GM13976 (cell line): ENCODE data around the gene PDHA1.

ENCODE experiments used
- DNase-seq: peaks from one replicate; pipeline ENCODE4 v3.0.0; 2012; ENCODE audit warnings: low spot score
- CTCF ChIP-seq: IDR thresholded peaks from 2 replicates; pipeline ENCODE4 v1.5.1; 2012; ENCODE audit warnings: borderline replicate concordance, mild to moderate bottlenecking; ENCODE audit not compliant: insufficient read depth; ENCODE audit errors: extremely low read depth, missing control alignments, control extremely low read depth
- in situ Hi-C: fragments of 300-500 bp; cut with MboI; formaldehyde crosslinking; loops from one replicate; pipeline ENCODE4 v1.12.0; 2022; ENCODE audit warnings: low sequenced_read_pairs, mixed read lengths, inconsistent platforms; ENCODE audit not compliant: unreplicated experiment

The PDHA1 gene

GRCh38 chrX:19343535-19344408, at the start of gene PDHA1:
TSS of gene PDHA1 (plus strand) at chrX:19343927. CDS start at chrX:19344038, 111 bp downstream.
- DNase-seq = peak; percentile 91
- no peak for TF ChIP-seq CTCF
- in situ Hi-C loops = loop anchor here (25.0 kb wide), 1 partner anchor 406 kb away; no protein-coding TSS in a partner anchor

- no peak for DNase-seq
- in situ Hi-C loops = no loop called here
- TF ChIP-seq CTCF = no peak
These were observed 40.4 kb upstream of the PDHA1 start for GRCh38 chrX:19303256-19303880.

GRCh38 chrX:19326567-19326966, 17.2 kb upstream of the PDHA1 start:
- TF ChIP-seq CTCF = no peak
- in situ Hi-C loops = loop anchor here (25.0 kb wide), 1 partner anchor 389 kb away; no protein-coding TSS in a partner anchor
- no peak for DNase-seq

- no peak for DNase-seq
- in situ Hi-C loops = loop anchor here (5.0 to 25.0 kb wide), 3 partner anchors 297 to 940 kb away; no protein-coding TSS in a partner anchor
- TF ChIP-seq CTCF = no peak
These were observed 11.9 kb upstream of the PDHA1 start for GRCh38 chrX:19331831-19332230.

GRCh38 chrX:19332983-19333382, 10.7 kb upstream of the PDHA1 start:
- TF ChIP-seq CTCF = no peak
- in situ Hi-C loops = loop anchor here (5.0 to 25.0 kb wide), 3 partner anchors 298 to 941 kb away; no protein-coding TSS in a partner anchor
- no peak for DNase-seq

- DNase-seq = peak; percentile 46
- in situ Hi-C loops = loop anchor here (5.0 to 25.0 kb wide), 3 partner anchors 300 to 943 kb away; no protein-coding TSS in a partner anchor
- TF ChIP-seq CTCF = peak; percentile 54
These were observed 8.6 kb upstream of the PDHA1 start for GRCh38 chrX:19334945-19335626.
